Neural crest cell (in vitro differentiated cells): Measurements from ENCODE around the gene ANKRD65. TPM values are rescaled to one million over a fixed set of nuclear protein-coding genes. Genes with fewer than 3 reads are reported as not detected.

Experiments used
- DNase-seq: peaks from one replicate; pipeline ENCODE4 v3.0.0; 2021; ENCODE audit warnings: low read depth, mixed read lengths, low spot score
- H3K27ac Mint-ChIP-seq: one replicate; pipeline ENCODE4 v1.8.0; 2021; ENCODE audit warnings: mild to moderate bottlenecking, mixed read lengths; ENCODE audit not compliant: unreplicated experiment
- H3K27me3 Mint-ChIP-seq: 2 replicates; pipeline ENCODE4 v1.8.0; 2021; ENCODE audit warnings: low read depth, mild to moderate bottlenecking, mixed read lengths
- H3K36me3 Mint-ChIP-seq: 2 replicates; pipeline ENCODE4 v1.8.0; 2021; ENCODE audit warnings: low read depth, mild to moderate bottlenecking, mixed read lengths
- H3K4me1 Mint-ChIP-seq: 2 replicates; pipeline ENCODE4 v1.8.0; 2021; ENCODE audit warnings: mixed read lengths
- H3K4me3 Mint-ChIP-seq: one replicate; pipeline ENCODE4 v1.8.0; 2021; ENCODE audit warnings: mild to moderate bottlenecking, mixed read lengths
- H3K9me3 Mint-ChIP-seq: 2 replicates; pipeline ENCODE4 v1.8.0; 2021; ENCODE audit warnings: mixed read lengths
- total RNA-seq: library from RNA; stranded (reverse); gene quantifications from 2 replicates; pipeline ENCODE4 v1.2.1, GENCODE V29; 2021
- TF ChIP-seq, protein P1 (sequence below): fragments of 200-600 bp; sonication (generic); conservative IDR thresholded peaks from 2 replicates; pipeline ENCODE4 v1.5.0; 2021; ENCODE audit warnings: antibody characterized with exemption, mild to moderate bottlenecking

Gene ANKRD65
- total RNA-seq, 1 donor from 2014 or later, result 0.89 TPM

DNA sequence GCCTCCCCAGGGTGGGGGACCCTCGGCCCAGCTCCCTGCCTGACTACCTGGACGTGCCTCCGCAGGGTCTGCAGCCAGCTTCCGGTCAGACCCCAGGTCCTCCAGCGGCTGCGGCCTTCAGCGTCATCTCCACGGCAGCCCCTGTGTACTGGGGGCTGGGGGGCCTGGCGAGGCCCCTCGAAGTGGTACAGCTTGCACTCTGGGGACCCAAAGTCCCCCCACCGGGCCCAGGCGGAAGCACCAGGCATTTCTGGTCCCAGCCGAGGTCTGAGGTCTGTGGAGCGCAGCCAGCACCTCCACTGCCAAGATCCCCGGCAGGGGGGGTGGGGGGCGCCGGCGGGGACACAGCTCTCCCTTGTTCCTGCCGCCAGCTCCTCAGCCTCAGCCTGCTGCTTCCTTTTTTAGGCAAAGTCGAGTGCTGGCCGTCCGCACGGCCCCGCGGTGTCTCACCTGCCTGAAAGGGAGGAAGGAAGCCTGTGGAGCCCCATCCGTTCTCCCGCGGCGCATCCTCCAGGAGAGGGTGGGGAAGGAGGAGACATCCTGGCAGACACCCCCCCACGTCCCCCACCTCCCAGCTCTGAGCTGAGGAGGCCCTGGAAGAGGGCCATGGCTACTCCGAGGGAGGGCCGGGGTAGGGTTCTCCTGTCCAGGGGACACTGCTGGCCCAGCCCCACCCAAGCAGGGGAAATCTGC is 13.2 kb upstream of the ANKRD65 start:
- H3K36me3 Mint-ChIP-seq, result no peaks in the 10 kb centered on the region
- no peak for DNase-seq
- peaks cover 26% of the 10 kb centered on the region for H3K27me3 Mint-ChIP-seq
- H3K4me1 Mint-ChIP-seq, result peaks cover 31% of the 10 kb centered on the region
- TF ChIP-seq, protein P1, sequence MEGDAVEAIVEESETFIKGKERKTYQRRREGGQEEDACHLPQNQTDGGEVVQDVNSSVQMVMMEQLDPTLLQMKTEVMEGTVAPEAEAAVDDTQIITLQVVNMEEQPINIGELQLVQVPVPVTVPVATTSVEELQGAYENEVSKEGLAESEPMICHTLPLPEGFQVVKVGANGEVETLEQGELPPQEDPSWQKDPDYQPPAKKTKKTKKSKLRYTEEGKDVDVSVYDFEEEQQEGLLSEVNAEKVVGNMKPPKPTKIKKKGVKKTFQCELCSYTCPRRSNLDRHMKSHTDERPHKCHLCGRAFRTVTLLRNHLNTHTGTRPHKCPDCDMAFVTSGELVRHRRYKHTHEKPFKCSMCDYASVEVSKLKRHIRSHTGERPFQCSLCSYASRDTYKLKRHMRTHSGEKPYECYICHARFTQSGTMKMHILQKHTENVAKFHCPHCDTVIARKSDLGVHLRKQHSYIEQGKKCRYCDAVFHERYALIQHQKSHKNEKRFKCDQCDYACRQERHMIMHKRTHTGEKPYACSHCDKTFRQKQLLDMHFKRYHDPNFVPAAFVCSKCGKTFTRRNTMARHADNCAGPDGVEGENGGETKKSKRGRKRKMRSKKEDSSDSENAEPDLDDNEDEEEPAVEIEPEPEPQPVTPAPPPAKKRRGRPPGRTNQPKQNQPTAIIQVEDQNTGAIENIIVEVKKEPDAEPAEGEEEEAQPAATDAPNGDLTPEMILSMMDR, result no peak
- H3K4me3 Mint-ChIP-seq, result no peak overlapping the region
- no peaks in the 10 kb centered on the region for H3K9me3 Mint-ChIP-seq
- H3K27ac Mint-ChIP-seq, result no peak overlapping the region

DNA sequence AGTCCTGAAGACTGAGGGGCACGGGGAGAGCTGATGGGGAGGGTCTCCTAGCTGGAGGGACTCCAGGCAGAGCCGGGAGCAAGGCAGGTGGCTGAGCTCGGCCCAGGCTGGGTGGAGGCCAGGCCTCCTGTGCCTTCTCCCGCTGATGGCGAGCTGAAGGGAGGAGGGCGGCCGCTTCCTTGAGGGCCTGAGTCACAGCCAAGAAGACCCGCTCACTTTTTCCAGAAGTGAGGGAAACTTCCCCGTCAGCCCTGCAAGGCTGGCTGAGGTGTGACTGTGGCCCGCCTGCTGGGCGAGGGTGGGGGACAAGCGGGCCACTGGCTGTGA is 12.7 kb upstream of the ANKRD65 start:
- Mint-ChIP-seq H3K4me3 (no peak overlapping the region), H3K9me3 (no peaks in the 10 kb centered on the region), H3K36me3 (no peaks in the 10 kb centered on the region), H3K27ac (no peak overlapping the region), H3K27me3 (peaks cover 30% of the 10 kb centered on the region), H3K4me1 (peaks cover 31% of the 10 kb centered on the region)
- TF ChIP-seq, protein P1, result no peak
- DNase-seq, result peak; percentile 43

DNA sequence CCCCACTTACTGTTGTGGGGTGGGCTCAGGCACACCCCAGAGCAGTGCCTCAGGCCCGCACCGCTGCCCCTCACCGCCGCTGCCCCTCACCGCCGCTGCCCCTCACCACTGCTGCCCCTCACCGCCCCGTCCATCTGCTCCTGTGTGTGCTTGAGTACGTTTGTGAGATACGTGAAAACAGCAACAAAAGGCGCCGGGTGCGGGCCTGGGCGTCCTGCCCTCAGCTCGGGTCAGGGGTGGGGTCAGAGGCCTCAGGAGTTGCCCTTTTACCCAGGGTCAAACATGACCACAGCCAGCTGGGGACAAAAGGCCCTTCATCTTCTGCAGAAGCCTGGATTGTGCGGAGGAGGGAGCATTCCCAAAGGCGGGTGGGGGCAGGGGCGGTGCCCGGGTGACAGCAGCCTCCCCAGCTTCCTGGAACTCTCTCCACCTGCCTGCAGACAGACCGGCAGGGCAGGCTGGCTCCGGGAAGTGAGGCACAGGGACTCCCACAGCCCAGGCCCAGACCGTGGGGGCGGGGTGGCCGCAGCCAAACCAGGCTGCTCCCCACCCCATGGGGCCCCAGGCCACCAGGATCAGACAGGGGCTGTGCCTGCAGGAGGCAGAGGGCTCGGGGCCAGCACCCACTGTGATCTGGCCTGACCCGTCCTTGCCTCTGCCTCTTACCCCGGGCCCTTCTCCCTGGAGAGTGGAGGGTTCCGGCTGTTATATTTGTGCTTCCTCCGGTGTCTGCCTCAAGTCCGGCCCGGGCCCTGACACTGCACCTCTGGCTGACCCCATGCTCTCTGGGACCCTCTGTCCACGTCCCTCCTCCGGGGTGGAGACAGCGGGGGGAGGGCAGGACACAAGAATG is 12.1 kb upstream of the ANKRD65 start:
- peak; percentile 78 for DNase-seq
- TF ChIP-seq, protein P1, result no peak
- peaks cover 36% of the 10 kb centered on the region for H3K4me1 Mint-ChIP-seq
- H3K27me3 Mint-ChIP-seq, result peaks cover 35% of the 10 kb centered on the region
- peak overlapping the region; percentile 85 for H3K4me3 Mint-ChIP-seq
- no peaks in the 10 kb centered on the region for H3K36me3 Mint-ChIP-seq
- no peaks in the 10 kb centered on the region for H3K9me3 Mint-ChIP-seq
- no peak overlapping the region for H3K27ac Mint-ChIP-seq

DNA sequence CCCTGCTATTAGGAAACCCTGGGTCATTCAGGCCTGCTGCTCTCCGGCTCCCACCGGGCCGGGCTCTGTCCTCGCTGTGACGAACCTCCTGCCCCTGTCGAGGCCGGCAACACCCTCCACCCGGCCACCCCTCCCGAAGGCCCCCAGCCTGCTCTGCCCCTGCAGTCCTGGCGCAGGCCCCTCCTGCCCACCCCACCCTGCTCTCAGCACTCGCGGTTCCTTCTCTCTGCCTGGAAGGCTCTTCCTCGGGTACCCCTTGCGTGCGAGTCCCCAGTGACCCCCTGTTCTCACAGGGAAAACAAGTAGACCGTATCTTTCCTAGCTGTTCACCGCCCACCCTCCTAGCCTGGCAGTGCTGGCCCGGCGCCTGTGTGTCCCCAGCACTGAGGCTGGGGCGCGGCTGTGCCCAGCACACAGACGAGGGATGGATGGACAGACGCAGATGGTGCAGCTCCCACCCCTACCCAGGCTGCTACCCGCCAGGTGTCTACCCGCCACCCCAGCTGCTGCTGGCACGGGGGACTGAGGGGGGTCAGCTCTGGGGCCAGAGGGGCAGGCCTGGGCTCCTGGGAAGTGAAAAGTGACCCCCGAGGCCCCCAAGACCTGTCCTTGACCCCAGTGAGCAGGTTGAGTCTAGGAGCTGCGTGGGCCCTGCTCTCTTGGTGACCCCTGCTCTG is 11.3 kb upstream of the ANKRD65 start:
- Mint-ChIP-seq H3K27ac (peak overlapping the region; percentile 84), H3K4me1 (peaks cover 36% of the 10 kb centered on the region), H3K27me3 (peaks cover 35% of the 10 kb centered on the region), H3K36me3 (no peaks in the 10 kb centered on the region), H3K4me3 (peak overlapping the region; percentile 85), H3K9me3 (no peaks in the 10 kb centered on the region)
- no peak for DNase-seq
- TF ChIP-seq, protein P1, result no peak

DNA sequence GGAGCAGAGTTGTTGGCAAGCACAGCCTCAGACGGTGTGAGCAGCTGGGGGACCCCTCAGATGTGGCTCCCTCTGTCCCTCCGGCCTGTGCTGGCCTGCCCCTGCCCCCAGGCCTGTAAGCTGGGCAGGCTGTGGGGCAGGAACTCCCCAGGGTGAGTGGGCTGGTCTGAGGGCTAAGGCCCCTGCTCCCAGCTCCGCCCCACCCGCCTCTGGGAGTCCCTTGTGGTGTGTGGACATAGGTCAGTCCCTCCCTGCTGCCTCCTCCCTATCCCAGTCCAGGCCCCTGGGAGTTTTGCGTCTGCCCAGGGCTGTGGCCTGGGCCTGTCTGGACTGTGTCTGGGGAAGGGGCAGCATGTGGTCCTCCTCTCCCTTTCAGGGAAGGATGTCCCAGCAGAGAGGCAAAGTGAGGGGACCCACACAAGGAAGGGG is 10.8 kb upstream of the ANKRD65 start:
- no peak for DNase-seq
- H3K36me3 Mint-ChIP-seq, result no peaks in the 10 kb centered on the region
- peaks cover 35% of the 10 kb centered on the region for H3K27me3 Mint-ChIP-seq
- TF ChIP-seq, protein P1, result no peak
- no peak overlapping the region for H3K27ac Mint-ChIP-seq
- H3K4me3 Mint-ChIP-seq, result peak overlapping the region; percentile 38
- H3K9me3 Mint-ChIP-seq, result no peaks in the 10 kb centered on the region
- peaks cover 36% of the 10 kb centered on the region for H3K4me1 Mint-ChIP-seq
